Right atrium auricular region (tissue), 2 donors: ENCODE data around the gene OTUD4. TPM values are rescaled to one million over a fixed set of nuclear protein-coding genes. Genes with fewer than 3 reads are reported as not detected.

Source experiments
- DNase-seq: peaks from one replicate; pipeline ENCODE4 v3.0.0-alpha.2; 2019; ENCODE audit warnings: low spot score
- H3K27ac ChIP-seq, 2 donors: fragments of 200-600 bp; sonication (generic); 1 replicate in 1 of 2; 2 replicates in 1 of 2; pipeline ENCODE4 v1.5.1; 2016 to 2019
- H3K27me3 ChIP-seq, 2 donors: fragments of 200-600 bp; sonication (generic); one replicate each; pipeline versions ENCODE4 v1.5.1 to v1.6.0; 2017 to 2019
- H3K36me3 ChIP-seq: fragments of 200-600 bp; sonication (generic); one replicate; pipeline ENCODE4 v1.5.1; 2016
- H3K4me1 ChIP-seq, 2 donors: fragments of 200-600 bp; sonication (generic); one replicate each; pipeline versions ENCODE4 v1.5.1 to v1.6.0; 2017 to 2019
- H3K4me3 ChIP-seq, 2 donors: fragments of 200-600 bp; sonication (generic); 1 replicate in 1 of 2; 2 replicates in 1 of 2; pipeline ENCODE4 v1.5.1; 2017 to 2019; ENCODE audit warnings: mild to moderate bottlenecking in 1 of 2, moderate library complexity in 1 of 2
- H3K9me3 ChIP-seq, 2 donors: fragments of 200-600 bp; sonication (generic); one replicate each; pipeline ENCODE4 v1.5.1; 2019
- CTCF ChIP-seq, 2 donors: fragments of 200-600 bp; sonication (generic); IDR thresholded peaks; one replicate each; pipeline ENCODE4 v1.5.1; 2019; ENCODE audit warnings: antibody characterized with exemption in 2 of 2
- total RNA-seq, 2 donors: library from RNA; depleted of rRNA; stranded (reverse); fragments of >200 nt; gene quantifications; one replicate each; pipeline ENCODE4 v1.1.0, GENCODE V29; 2016

OTUD4 gene
- total RNA-seq, 2 donors from 2014 or later, result 20.6 to 23.7 TPM

- no peak for DNase-seq
- peak; percentile 25 to 56 for TF ChIP-seq CTCF (IDR thresholded peaks at IDR 0.05)
Observed at GRCh38 chr4:145216535-145216934, 36.1 kb upstream of the OTUD4 start.

GRCh38 chr4:145213245-145213644, 32.9 kb upstream of the OTUD4 start:
- H3K4me1 ChIP-seq, result no peaks in the 10 kb centered on the region
- no peak for TF ChIP-seq CTCF (IDR thresholded peaks at IDR 0.05)
- no peak overlapping the region for H3K27ac ChIP-seq
- H3K36me3 ChIP-seq, result no peaks in the 10 kb centered on the region
- no peaks in the 10 kb centered on the region for H3K27me3 ChIP-seq
- DNase-seq, result no peak
- no peaks in the 10 kb centered on the region for H3K9me3 ChIP-seq
- H3K4me3 ChIP-seq, result no peak overlapping the region

More at GRCh38 chr4:145216535-145216934, 36.1 kb upstream of the OTUD4 start:
- Histone ChIP-seq H3K27ac (no peak overlapping the region), H3K27me3 (no peaks in the 10 kb centered on the region), H3K4me3 (no peak overlapping the region), H3K4me1 (no peaks in the 10 kb centered on the region), H3K9me3 (no peaks in the 10 kb centered on the region), H3K36me3 (no peaks in the 10 kb centered on the region)

GRCh38 chr4:145207934-145208333, 27.5 kb upstream of the OTUD4 start:
- H3K27ac ChIP-seq, result no peak overlapping the region
- no peaks in the 10 kb centered on the region for H3K9me3 ChIP-seq
- H3K27me3 ChIP-seq, result no peaks in the 10 kb centered on the region
- no peak for DNase-seq
- H3K36me3 ChIP-seq, result no peaks in the 10 kb centered on the region
- no peaks in the 10 kb centered on the region for H3K4me1 ChIP-seq
- H3K4me3 ChIP-seq, result no peak overlapping the region
- no peak for TF ChIP-seq CTCF (IDR thresholded peaks at IDR 0.05)

- Histone ChIP-seq H3K4me3 (no peak overlapping the region), H3K27me3 (no peaks in the 10 kb centered on the region), H3K9me3 (no peaks in the 10 kb centered on the region), H3K27ac (no peak overlapping the region), H3K4me1 (no peaks in the 10 kb centered on the region), H3K36me3 (no peaks in the 10 kb centered on the region)
- no peak for DNase-seq
- TF ChIP-seq CTCF (IDR thresholded peaks at IDR 0.05), result no peak
Observed at GRCh38 chr4:145203410-145203809, 23.0 kb upstream of the OTUD4 start.

- no peak for DNase-seq
- H3K36me3 ChIP-seq, result no peaks in the 10 kb centered on the region
- no peaks in the 10 kb centered on the region for H3K9me3 ChIP-seq
- no peaks in the 10 kb centered on the region for H3K27me3 ChIP-seq
- TF ChIP-seq CTCF (IDR thresholded peaks at IDR 0.05), result no peak
- no peak overlapping the region for H3K4me3 ChIP-seq
- H3K27ac ChIP-seq, result no peak overlapping the region
- no peaks in the 10 kb centered on the region for H3K4me1 ChIP-seq
Observed at GRCh38 chr4:145200366-145200765, 20.0 kb upstream of the OTUD4 start.

GRCh38 chr4:145199051-145199716, 18.8 kb upstream of the OTUD4 start:
- H3K27me3 ChIP-seq, result no peaks in the 10 kb centered on the region
- no peak overlapping the region for H3K4me3 ChIP-seq
- DNase-seq, result no peak
- H3K27ac ChIP-seq, result no peak overlapping the region
- H3K9me3 ChIP-seq, result no peaks in the 10 kb centered on the region
- H3K4me1 ChIP-seq, result no peaks in the 10 kb centered on the region
- TF ChIP-seq CTCF (IDR thresholded peaks at IDR 0.05), result no peak
- no peaks in the 10 kb centered on the region for H3K36me3 ChIP-seq
